OCI-M2 (cell line): ENCODE results near the gene WDR53.
"Not testable (repeated sequence)": the region's sequence is repeated elsewhere in the genome, so short reads cannot be mapped to it uniquely, and the experiment has no call there.

Source experiments
- DNase-seq: peaks from one replicate; lab custom pipeline; 2025; ENCODE audit not compliant: unreplicated experiment; lab: John Stamatoyannopoulos, UW

The WDR53 gene

DNA sequence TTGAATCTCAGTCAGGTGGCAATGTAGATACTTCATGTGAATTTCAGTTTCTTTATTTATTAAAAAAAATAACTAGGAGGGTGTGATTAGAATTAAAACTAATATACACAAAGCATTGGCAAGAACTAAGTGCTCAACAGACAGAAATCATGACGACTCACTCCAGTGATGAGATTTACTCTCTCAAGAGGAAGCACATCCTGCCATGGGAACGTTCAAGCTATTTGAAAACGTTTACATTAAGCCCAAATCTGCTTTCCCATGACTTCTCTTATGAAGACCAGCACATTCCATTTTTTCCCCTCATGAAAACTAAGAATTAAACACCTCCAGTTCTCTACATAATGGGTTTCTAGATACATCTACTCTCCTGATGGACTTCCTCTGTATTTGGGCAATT is 8.5 kb downstream of the WDR53 start:
- DNase-seq: no peak

DNA sequence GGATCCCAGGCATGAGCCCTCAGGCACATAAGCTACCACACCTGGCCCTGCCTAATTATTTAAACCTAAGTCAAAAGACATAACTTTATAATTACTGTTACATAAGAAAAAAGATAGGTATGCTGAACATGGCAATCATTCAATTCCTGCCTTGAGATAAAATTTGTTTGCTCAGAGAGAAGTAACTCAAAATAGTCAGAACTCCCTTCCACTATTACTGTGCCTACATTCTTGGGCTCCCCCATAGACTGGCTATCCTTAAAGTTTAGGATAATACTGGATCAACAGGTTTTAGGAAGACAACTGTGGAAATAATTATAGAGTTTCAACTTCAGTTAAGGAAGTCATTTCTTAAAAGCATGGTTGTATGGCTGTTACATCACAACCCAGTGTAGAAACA is 9.9 kb downstream of the WDR53 start:
- no peak for DNase-seq

DNA sequence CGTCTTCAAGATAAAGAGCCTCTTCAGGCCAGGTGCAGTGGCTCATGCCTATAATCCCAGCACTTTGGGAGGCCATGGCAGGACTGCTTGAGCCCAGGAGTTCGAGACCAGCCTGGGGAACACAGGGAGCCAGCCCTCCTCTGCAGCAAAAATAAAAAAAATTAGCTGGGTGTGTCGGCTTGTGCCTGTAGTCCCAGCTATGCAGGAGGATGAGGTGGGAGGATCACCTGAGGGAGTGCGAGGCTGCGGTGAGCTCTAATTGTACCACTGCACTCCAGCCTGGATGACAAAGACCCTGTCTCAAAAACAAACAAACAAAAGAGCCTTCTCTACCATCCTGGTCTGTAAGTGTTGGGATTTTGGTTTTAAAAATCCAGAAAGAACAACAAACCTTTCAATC is 11.1 kb downstream of the WDR53 start:
- no peak for DNase-seq

DNA sequence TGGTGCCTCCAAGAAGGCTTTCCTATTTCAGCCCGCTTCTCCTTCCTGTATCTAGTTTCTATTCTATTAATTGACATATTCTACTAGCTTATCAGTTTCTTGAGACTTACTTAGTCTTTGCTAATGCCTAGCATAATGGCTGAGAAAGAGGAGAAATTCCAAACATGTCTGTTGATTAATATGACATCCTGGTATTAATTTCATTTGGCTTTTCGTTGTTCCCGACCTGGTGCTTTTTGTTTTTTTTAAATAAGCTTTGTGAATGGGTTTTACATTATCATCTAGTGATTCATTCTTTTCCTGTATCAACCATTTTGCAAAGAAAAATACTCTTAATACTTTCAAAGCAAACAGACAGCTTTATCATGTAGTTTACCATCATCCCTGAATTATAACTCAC is 13.1 kb downstream of the WDR53 start:
- no peak for DNase-seq

DNA sequence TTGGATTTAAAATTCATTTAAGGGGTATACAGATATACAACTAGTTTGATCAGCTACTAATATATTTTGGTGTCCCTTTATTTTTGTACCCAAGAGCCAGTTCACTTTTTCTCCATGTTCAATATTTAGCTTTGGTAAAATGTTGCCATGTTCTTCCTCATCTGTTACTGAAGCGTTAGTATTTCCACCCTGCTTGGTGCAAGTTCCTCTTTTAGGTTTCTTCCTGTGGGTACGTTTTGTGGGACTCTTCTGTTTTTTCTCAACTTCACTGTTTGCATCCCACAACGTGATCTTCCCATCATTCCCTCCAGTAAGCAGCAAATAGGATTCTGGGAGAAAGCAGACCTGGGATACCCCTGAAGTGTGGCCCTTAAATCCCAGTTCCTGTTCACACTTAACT is 14.1 kb downstream of the WDR53 start:
- DNase-seq: no peak

DNA sequence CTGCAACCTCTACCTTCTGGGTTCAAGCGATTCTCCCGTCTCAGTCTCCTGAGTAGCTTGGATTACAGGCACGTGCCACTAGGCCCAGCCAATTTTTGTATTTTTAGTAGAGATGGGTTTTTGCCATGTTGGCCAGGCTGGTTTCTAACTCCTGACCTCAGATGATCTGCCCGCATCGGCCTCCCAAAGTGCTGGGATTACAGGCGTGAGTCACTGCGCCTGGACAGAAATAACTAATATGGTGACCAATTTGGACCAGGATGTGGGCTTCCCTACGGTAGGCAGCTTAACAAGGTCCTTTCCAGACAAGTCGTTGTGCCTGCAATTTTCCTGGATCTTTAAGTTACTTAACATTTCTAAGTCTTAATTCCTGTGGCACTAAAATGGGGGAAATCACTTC is 14.8 kb downstream of the WDR53 start:
- no peak for DNase-seq

DNA sequence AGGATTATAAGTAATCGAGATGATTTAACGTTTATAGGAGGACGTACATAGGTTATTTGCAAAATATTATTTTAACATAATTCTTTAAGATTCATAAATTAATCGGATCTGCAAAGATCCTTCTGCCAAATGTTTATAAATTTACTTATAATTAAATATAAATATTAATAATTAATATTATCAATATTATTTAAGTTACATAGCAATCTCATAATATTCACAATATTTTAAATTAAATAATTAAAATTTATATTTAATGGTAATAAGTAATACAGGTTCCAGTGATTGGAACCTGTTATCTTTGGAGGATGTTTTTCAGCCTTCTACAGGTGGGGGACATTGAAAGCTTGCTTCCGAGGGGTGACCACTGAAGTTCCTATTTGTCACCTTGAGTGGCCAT is 16.1 kb downstream of the WDR53 start:
- DNase-seq: no peak

DNA sequence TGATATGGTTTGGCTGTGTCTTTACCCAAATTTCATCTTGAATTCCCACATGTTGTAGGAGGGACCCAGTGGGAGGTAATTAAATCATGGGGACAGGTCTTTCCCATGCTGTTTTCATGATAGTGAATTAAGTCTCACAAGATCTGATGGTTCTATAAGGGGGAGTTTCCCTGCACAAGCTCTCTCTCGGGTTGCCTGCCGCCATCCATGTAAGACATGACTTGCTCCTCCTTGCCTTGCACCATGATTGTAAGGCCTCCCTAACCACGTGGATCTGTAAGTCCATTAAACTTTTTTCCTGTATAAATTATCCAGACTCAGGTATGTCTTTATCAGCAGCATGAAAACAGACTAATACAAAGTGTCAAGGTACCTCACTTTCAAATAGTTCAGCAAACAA is 18.2 kb downstream of the WDR53 start:
- DNase-seq: not testable (repeated sequence)

DNA sequence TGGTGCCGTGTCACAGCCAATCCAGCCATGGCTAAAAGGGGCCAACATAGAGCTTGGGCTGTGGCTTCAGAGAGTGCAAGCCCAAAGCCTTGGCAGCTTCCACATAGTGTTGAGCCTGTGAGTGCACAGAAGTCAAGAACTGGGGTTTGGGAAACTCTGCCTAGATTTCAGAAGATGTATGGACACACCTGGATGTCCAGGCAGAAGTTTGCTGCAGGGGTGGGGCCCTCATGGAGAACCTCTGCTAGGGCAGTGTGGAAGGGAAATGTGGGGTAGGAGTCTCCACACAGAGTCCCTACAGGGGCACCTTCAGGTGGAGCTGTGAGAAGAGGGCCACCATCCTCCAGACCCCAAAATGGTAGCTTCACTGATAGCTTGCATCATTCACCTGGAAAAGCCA is 19.0 kb downstream of the WDR53 start:
- not testable (repeated sequence) for DNase-seq

DNA sequence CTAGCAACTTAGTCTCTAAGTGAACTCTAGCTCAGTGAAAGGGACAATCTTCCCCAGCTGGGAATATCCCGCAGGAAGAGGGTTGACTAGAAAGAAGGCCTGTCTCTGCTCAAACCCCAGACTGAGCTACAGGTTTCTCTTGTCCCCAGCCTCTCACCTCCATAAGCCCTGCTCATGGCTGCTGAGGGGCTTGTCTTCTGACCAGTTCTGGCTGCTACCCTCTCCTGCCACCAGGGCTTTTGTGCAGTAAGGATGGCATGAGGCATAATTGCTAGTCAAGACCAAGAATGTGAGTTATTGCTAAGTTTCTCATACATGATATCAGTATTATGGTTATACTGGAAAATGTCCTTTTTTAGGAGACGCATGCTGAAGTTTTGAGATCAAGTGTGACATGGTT is 21.3 kb downstream of the WDR53 start:
- no peak for DNase-seq

DNA sequence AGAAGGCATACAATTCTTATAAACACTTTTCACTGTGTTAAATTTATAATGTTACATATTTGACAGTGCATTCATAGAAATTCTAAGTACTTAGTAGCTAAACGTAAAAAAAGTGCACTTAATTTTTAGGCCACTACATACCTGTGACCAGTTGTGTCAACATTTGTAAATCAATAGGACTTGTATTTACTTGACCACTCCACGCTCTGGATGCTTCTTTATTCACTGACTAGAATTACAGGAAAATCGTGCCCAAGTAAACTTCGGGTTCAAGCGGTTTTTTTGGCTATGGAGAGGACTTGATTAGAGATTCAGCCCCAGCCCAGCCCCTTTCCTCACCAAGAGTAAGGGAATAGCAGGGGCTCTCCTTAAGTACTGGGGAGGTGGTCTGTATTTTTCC is 21.8 kb downstream of the WDR53 start:
- no peak for DNase-seq

DNA sequence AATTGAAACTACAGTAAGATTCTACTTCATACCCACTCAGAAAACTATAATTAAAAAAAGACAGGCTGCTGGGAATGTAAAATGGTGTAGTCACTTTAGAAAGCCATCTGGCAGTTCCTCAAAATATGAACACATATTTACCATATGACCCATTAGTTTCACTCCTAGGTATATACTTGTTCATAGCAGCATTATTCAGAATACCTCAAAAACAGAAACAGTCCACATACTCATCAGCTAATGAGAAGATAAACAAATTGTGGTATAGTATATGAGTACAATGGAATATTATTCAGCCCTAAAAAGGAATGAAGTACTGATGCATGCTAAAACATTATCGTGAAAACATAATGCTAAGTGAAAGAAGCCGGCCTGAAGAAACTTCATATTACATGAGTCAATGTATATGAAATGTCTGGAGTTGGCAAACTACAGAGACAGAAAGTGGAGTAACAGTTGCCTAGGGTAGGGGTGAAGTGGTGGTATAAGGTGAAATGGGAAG is 23.8 kb downstream of the WDR53 start:
- no peak for DNase-seq

DNA sequence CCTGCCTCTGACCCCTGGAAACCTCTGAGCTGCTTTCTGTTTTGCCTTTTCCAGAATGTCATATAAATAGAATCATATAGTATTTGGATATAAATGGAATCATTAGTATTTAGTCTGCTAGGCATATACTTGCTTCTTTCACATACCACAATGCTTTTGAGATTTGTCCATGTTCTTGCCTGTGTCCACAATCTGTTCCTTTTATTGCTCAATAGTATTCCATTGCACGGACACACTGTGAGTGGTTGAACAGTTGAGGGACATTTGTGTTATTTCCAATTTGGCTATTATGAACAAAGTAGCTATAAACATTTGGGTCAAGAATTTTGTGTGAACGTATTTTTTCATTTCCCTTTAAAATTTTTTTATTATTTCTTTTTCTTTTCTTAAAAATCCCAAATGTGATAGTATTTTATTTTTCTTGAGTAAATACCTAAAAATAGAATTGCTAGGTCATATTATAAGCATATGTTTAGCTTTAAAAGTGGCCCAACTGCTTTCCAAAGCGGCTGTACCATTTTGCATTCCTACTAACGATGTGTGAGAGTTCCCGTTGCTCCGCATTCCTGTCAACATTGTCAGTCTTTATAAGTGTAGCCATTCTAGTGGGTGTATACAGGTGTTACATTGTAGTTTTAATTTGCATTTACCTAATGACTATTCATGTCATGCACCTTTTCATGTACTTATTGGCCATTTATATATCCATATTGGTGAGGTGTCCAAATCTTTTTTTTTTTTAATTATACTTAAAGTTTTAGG is 26.5 kb downstream of the WDR53 start:
- DNase-seq: no peak

DNA sequence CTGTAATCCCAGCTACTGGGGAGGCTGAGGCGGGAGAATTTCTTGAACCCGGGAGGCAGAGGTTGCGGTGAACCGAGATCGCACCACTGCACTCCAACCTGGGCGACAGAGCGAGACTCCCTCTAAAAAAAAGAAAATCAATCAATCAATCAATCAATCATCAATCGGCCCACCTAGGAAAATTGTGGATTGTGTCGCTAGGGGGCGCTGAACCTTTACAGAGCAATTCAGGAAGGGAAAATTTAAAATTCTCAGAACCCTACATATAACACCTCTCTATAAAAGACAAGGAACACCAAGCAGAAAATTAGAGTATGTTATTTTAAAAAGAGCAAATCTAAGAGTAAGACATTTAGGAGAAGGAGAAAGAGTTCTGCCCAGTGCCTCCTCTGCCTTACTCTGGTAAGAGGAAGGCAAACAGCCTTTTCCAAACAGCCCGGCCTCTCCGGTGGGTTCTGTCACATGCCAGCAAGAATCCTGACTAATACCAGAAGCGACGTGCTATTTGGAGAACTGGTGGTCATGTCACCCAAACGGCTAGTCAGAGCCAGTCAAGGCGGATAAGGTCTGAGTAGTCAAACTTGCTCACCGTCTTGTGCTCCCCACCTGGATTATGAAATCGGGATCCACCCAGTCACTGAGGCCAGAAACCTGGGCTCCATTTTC is 30.9 kb downstream of the WDR53 start:
- peak; percentile 4 for DNase-seq

DNA sequence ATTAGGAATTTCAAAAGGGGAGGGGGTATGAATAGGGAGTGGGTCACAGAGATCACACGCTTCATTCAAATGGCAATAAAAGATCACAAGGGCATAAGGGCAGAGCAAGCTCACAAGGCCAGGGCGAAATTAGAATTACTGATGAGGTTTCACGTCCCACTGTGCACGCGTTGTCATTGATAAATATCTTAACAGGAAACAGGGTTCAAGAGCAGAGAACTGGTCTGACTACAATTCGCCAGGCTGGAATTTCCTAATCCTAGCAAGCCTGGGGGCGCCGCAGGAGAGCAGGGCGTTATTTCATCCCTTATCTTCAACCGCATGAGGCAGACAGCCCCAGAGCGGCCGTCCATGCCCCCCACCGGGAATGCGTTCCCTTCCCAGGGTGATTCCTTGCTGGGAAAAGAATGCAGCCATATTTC is 35.1 kb downstream of the WDR53 start:
- no peak for DNase-seq

DNA sequence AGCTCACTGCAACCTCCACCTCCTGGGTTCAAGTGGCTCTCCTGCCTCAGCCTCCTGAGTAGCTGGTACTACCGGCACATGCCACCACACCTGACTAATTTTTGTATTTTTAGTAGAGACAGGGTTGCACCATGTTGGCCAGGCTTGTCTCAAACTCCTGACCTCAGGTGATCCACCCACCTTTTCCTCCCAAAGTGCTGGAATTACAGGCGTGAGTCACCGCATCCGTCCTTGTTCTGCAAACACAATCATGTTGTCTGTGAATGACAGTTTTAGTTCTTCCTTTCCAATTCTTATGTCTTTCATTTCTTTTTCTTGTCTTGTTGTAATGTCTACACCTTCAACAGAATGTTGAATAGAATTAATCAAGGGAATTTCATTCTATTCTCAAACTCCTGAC is 36.9 kb downstream of the WDR53 start:
- no peak for DNase-seq

DNA sequence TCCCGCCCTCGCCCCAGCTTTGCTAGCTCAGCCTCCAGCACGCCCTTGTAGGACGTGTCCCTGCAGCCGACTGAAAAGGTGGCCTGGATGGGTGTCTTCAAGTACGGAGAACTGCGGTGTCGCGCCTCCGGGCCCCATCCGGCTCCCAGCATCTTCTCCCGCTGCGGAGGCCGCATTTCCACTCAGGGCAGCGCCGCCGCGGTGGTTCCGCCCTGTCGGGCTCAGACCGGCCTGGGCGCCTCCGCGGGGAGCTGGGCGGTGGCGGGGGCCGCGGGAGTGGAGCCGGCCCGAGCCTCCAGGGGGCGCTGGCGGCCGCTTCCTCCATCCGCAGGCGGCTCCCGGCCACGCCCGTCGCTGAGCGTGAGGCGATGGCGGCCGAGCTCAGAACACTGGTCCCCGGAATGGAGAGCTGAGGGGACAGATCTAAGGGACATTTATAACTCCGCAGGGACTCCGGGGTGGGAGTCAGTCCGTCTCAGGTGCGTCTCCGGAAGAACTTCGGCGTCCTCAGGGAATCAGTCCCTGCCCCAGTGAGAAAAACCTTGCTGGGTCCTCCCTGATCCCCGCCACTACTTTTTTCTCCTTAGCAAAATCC is 39.6 kb downstream of the WDR53 start:
- no peak for DNase-seq

DNA sequence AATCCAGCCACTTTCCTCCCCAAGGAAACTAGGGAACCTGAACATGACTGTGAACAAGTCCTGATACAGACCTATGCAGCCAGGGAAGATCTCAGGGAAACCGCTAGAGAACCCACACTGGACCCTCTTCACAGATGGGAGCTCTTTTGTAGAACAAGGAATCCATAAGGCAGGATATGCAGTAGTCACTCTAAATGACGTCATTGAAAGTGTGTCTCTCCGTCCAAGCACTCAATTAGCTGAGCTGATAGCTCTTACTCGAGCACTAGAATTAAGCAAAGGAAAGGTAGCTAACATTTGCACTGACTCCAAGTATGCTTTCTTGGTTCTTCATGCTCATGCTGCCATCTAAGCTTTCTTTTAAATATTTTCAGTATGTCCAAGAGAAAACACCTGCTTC is 43.2 kb downstream of the WDR53 start:
- no peak for DNase-seq

DNA sequence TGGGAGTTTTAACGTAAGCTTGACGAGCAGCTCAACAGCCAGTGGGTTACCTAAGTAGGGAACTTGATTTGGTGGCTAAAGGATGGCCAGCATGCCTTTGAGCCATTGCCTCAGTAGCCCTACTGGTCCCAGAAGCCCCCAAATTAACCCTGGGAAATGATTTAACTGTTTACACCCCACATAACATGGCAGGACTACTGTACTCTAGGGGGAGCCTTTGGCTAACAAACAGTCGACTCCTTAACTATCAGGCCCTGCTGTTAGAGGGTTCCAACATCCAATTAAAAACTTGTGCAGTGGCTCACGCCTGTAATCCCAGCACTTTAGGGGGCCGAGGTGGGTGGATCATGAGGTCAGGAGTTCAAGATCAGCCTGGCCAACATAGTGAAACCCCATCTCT is 43.8 kb downstream of the WDR53 start:
- DNase-seq: no peak

DNA sequence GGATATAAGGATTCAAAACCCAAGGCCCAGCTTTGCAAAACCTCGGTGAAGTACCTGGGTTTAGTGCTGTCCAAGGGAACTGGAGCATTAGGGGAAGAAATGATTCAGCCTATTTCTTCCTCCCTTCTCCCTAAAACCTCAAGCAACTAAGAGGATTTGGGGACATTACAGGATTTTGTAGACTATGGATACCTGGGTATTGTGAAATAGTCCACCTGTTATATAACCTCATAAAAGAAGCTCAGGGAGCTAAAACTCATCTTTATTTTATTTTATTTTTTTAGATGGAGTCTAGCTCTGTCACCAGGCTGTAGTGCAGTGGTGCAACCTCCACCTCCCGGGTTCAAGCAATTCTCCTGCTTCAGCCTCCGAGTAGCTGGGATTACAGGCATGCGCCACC is 44.5 kb downstream of the WDR53 start:
- DNase-seq: no peak

DNA sequence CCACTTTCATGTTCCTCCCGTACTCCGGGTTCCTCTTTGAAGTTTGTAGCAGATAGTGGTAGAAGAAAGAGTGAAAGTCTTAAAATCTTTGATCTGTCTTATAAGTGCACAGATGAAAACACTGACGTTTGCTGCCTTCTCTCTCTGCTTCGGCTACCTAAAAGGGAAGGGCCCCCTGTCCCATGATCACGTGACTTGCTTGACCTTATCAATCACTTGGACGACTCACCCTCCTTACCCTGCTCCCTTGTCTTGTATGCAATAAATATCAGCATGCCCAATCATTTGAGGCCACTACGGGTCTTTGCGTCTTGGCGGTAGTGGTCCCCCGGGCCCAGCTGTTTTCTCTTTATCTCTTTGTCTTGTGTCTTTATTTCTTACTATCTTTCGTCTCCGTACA is 47.1 kb downstream of the WDR53 start:
- DNase-seq: not testable (repeated sequence)

DNA sequence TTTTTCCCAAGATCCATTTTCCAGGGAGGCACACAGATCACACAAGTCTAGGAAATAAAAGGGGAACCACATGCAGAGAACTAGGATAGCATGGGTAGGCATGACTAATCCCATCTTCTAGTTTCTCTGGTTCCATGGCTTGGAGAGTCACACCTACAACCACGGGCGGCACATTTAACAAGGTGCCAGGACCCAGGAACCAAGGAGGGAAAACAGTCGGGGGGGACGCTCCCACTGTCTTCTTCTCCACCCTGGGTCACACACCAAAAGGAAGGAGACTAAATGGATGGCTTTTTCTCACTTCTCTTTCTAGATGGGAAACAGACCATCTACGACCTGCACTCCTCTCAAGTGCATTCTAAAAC is 48.7 kb downstream of the WDR53 start:
- no peak for DNase-seq
